CD14-positive monocyte (primary cell): ENCODE data around the gene ATG4B. TPM values are rescaled to one million over a fixed set of nuclear protein-coding genes. Genes with fewer than 3 reads are reported as not detected.
A peak's percentile ranks its signal among the peaks of the same experiment; 100 is the strongest.

ENCODE experiments used
- DNase-seq, 3 donors: peaks; one replicate each; pipeline ENCODE4 v3.0.0-alpha.2; 2011 to 2022
- H2AFZ ChIP-seq: 2 replicates; pipeline ENCODE4 v1.6.0; 2012; ENCODE audit warnings: mild to moderate bottlenecking, low read depth, low read length, inconsistent platforms; ENCODE audit not compliant: insufficient read depth, poor library complexity, severe bottlenecking
- H3K27ac ChIP-seq, 2 donors: 1 replicate in 1 of 2; 2 replicates in 1 of 2; pipeline ENCODE4 v1.5.1; 2012 to 2013; ENCODE audit warnings: low read length in 2 of 2, control low read depth in 1 of 2, inconsistent platforms in 1 of 2, low read depth in 1 of 2, mild to moderate bottlenecking in 1 of 2
- H3K27me3 ChIP-seq, 2 donors: one replicate each; pipeline versions ENCODE4 v1.6.0 to v1.6.1; 2011 to 2013; ENCODE audit warnings: low read length in 2 of 2; ENCODE audit not compliant: control insufficient read depth in 2 of 2, insufficient read depth in 2 of 2
- H3K36me3 ChIP-seq, 2 donors: replicated peaks in 1 of 2; 1 replicate in 1 of 2; 2 replicates in 1 of 2; pipeline versions ENCODE4 v1.5.1 to v1.6.1; 2012 to 2013; ENCODE audit warnings: low read length in 2 of 2, control low read depth in 1 of 2, inconsistent platforms in 1 of 2, mild to moderate bottlenecking in 1 of 2; ENCODE audit not compliant: insufficient read depth in 2 of 2, control insufficient read depth in 1 of 2
- H3K4me1 ChIP-seq, 2 donors: 1 replicate in 1 of 2; 2 replicates in 1 of 2; pipeline versions ENCODE4 v1.5.1 to v1.6.1; 2012 to 2013; ENCODE audit warnings: low read length in 2 of 2, control low read depth in 1 of 2, inconsistent platforms in 1 of 2, mild to moderate bottlenecking in 1 of 2, moderate library complexity in 1 of 2; ENCODE audit not compliant: insufficient read depth in 2 of 2, control insufficient read depth in 1 of 2
- H3K4me2 ChIP-seq: replicated peaks from 2 replicates; pipeline ENCODE3; 2012; ENCODE audit warnings: low read length, moderate library complexity, mild to moderate bottlenecking; ENCODE audit not compliant: poor library complexity, severe bottlenecking; ENCODE audit errors: extremely low read depth
- H3K4me3 ChIP-seq, 3 experiments: fragments of 200-600 bp in 1 of 3; sonication (generic) in 1 of 3; replicated peaks in 1 of 3; 1 replicate in 2 of 3; 2 replicates in 1 of 3; pipeline ENCODE4 v1.5.1; 2011 to 2013; ENCODE audit warnings: low read length in 3 of 3, mild to moderate bottlenecking in 3 of 3, control low read depth in 2 of 3, low read depth in 2 of 3, inconsistent platforms in 1 of 3, moderate library complexity in 1 of 3
- H3K79me2 ChIP-seq: 2 replicates; pipeline ENCODE4 v1.6.0; 2012; ENCODE audit warnings: mild to moderate bottlenecking, control low read depth, inconsistent platforms, low read length, moderate library complexity; ENCODE audit not compliant: insufficient read depth
- H3K9ac ChIP-seq: 2 replicates; pipeline ENCODE4 v1.6.0; 2017; ENCODE audit warnings: low read length, mild to moderate bottlenecking; ENCODE audit not compliant: insufficient read depth, poor library complexity, severe bottlenecking
- H3K9me3 ChIP-seq, 2 donors: replicated peaks in 1 of 2; 1 replicate in 1 of 2; 2 replicates in 1 of 2; pipeline versions ENCODE4 v1.5.1 to v1.6.1; 2012 to 2013; ENCODE audit warnings: low read length in 2 of 2, control low read depth in 1 of 2; ENCODE audit not compliant: control insufficient read depth in 1 of 2, insufficient read depth in 1 of 2
- H4K20me1 ChIP-seq: 2 replicates; pipeline ENCODE4 v1.6.0; 2012; ENCODE audit warnings: mild to moderate bottlenecking, low read length, control low read depth, moderate library complexity; ENCODE audit not compliant: insufficient read depth
- H3K27ac Mint-ChIP-seq, 7 donors: one replicate each; pipeline ENCODE4 v1.8.0; 2020; ENCODE audit warnings: mild to moderate bottlenecking in 7 of 7, mixed read lengths in 7 of 7, moderate library complexity in 6 of 7, inconsistent platforms in 2 of 7
- H3K27me3 Mint-ChIP-seq, 3 donors: one replicate each; pipeline ENCODE4 v1.8.0; 2021 to 2022; ENCODE audit warnings: low read depth in 3 of 3, mild to moderate bottlenecking in 3 of 3, mixed read lengths in 3 of 3, moderate library complexity in 3 of 3, inconsistent platforms in 1 of 3
- H3K36me3 Mint-ChIP-seq, 2 donors: one replicate each; pipeline ENCODE4 v1.8.0; 2020; ENCODE audit warnings: mixed read lengths in 2 of 2, inconsistent platforms in 1 of 2, mild to moderate bottlenecking in 1 of 2
- H3K4me1 Mint-ChIP-seq: one replicate; pipeline ENCODE4 v1.8.0; 2020; ENCODE audit warnings: mild to moderate bottlenecking, mixed read lengths
- H3K4me3 Mint-ChIP-seq, 2 donors: one replicate each; pipeline ENCODE4 v1.8.0; 2020; ENCODE audit warnings: mild to moderate bottlenecking in 2 of 2, mixed read lengths in 2 of 2, moderate library complexity in 1 of 2
- H3K9me3 Mint-ChIP-seq, 7 donors: one replicate each; pipeline ENCODE4 v1.8.0; 2020 to 2022; ENCODE audit warnings: mixed read lengths in 7 of 7, mild to moderate bottlenecking in 6 of 7, moderate library complexity in 6 of 7, inconsistent platforms in 2 of 7
- CTCF ChIP-seq: fragments of 200-600 bp; IDR thresholded peaks from one replicate; pipeline ENCODE4 v1.8.0; 2022; ENCODE audit warnings: antibody characterized with exemption, mild to moderate bottlenecking
- WGBS: methylation state at CpG from one replicate; pipeline ENCODE4 v1.1.5; 2013; ENCODE audit warnings: missing lambda C conversion rate; ENCODE audit not compliant: insufficient coverage; 5-methylcytosine and 5-hydroxymethylcytosine counted together
- intact Hi-C, 2 donors: fragments of 100-400 bp; cut with micrococcal nuclease; formaldehyde crosslinking; loops; one replicate each; pipeline versions ENCODE4 v1.15.0 to v1.15.1; 2023
- polyA plus RNA-seq, 3 donors: library from polyadenylated mRNA; depleted of rRNA in 1 of 3; unstranded in 2 of 3; stranded (reverse) in 1 of 3; fragments of 300-500 nt in 2 of 3; fragments of >200 nt in 1 of 3; fragmentation: Illumina TruSeq in 2 of 3; gene quantifications; 1 replicate in 2 of 3; 2 replicates in 1 of 3; pipeline ENCODE4 v1.2.3, GENCODE V29; 2012 to 2021

Gene ATG4B
- polyA plus RNA-seq, 3 donors = 54.5 to 202 (median 58.9) TPM

GRCh38 chr2:241620419-241620769 lies 17.1 kb upstream of the ATG4B start:
- Histone ChIP-seq H3K4me1 (peaks cover 10 to 11% of the 10 kb centered on the region in 2 donors), H2AFZ (no peak overlapping the region), H3K9me3 (no peaks in the 10 kb centered on the region), H3K4me3 (no peak overlapping the region), H3K27me3 (no peaks in the 10 kb centered on the region), H4K20me1 (no peaks in the 10 kb centered on the region), H3K4me2 (no peak overlapping the region), H3K36me3 (peaks cover 12% of the 10 kb centered on the region in 2 donors), H3K9ac (no peak overlapping the region), H3K79me2 (peaks cover 15% of the 10 kb centered on the region), H3K27ac (peak overlapping the region in 1 of 2 donors; percentile 31)
- Mint-ChIP-seq H3K27me3 (peaks cover 0 to 2% (median 0%) of the 10 kb centered on the region in 3 donors), H3K36me3 (peaks cover 35 to 62% of the 10 kb centered on the region in 2 donors), H3K4me3 (peak overlapping the region in 1 of 2 donors; percentile 14), H3K9me3 (peaks cover 0 to 1% (median 0%) of the 10 kb centered on the region in 7 donors), H3K27ac (peak overlapping the region in 4 of 7 donors; percentile 0 to 87 (median 43)), H3K4me1 (peaks cover 16% of the 10 kb centered on the region)
- peak; percentile 37 to 90 (median 41) for DNase-seq
- 94% methylated on average over 5 of the region's 6 CpGs for WGBS
- TF ChIP-seq CTCF = no peak
- intact Hi-C loops = no loop called here

GRCh38 chr2:241627675-241628074 lies 9.8 kb upstream of the ATG4B start:
- Histone ChIP-seq H4K20me1 (peaks cover 13% of the 10 kb centered on the region), H3K27ac (no peak overlapping the region), H3K4me3 (no peak overlapping the region), H3K4me2 (no peak overlapping the region), H2AFZ (no peak overlapping the region), H3K36me3 (peaks cover 16 to 57% of the 10 kb centered on the region in 2 donors), H3K9me3 (no peaks in the 10 kb centered on the region), H3K4me1 (no peaks in the 10 kb centered on the region), H3K27me3 (no peaks in the 10 kb centered on the region), H3K9ac (no peak overlapping the region), H3K79me2 (peaks cover 26% of the 10 kb centered on the region)
- DNase-seq = no peak
- no peak for TF ChIP-seq CTCF
- intact Hi-C loops = no loop called here
- Mint-ChIP-seq H3K4me3 (no peak overlapping the region), H3K9me3 (no peaks in the 10 kb centered on the region), H3K27me3 (peaks cover 0 to 2% (median 0%) of the 10 kb centered on the region in 3 donors), H3K27ac (peak overlapping the region in 1 of 7 donors; percentile 79), H3K4me1 (no peaks in the 10 kb centered on the region), H3K36me3 (peaks cover 47 to 76% of the 10 kb centered on the region in 2 donors)
- WGBS = 99% methylated on average over 10 of the region's 10 CpGs
